ENCODE results near the gene AP1B1.
"Not testable (repeated sequence)": the region's sequence is repeated elsewhere in the genome, so short reads cannot be mapped to it uniquely, and the experiment has no call there.

AP1B1 gene

DNA sequence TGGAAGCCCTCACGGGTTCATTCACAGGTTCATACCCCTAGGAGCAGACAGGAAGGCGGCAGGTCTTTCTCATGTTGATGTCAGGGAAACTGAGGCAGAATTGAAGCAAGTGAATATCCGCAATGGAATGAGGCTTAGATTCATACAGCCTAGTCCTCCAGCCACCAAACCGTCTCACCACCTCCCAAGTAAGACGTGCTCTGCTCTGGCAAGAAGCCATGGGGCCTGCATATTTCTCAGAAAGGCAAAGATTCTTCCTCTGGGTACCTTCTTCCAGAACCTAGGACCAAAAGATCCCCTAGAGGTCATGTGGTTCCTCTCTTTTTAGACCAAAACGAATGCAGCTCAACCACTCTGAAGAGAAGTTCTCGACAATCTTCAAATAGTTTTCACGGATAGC is 1.7 kb downstream of the AP1B1 start:
- Histone ChIP-seq H3K27ac (ENCODE audit: low read depth, low read length) (no peak overlapping the region), H3K27me3 (ENCODE audit: insufficient read depth, low read length) (no peaks in the 10 kb centered on the region), H3K79me2 (ENCODE audit: control insufficient read depth, insufficient read depth, low read length, unreplicated experiment) (peaks cover 26% of the 10 kb centered on the region), H3K4me3 (ENCODE audit: low read depth, low read length) (no peak overlapping the region), H2AFZ (ENCODE audit: low read length, unreplicated experiment) (no peak overlapping the region), H3K36me3 (ENCODE audit: insufficient read depth, low read length) (no peaks in the 10 kb centered on the region), H3K4me1 (ENCODE audit: control insufficient read depth, insufficient read depth, low read length, unreplicated experiment) (no peaks in the 10 kb centered on the region)

DNA sequence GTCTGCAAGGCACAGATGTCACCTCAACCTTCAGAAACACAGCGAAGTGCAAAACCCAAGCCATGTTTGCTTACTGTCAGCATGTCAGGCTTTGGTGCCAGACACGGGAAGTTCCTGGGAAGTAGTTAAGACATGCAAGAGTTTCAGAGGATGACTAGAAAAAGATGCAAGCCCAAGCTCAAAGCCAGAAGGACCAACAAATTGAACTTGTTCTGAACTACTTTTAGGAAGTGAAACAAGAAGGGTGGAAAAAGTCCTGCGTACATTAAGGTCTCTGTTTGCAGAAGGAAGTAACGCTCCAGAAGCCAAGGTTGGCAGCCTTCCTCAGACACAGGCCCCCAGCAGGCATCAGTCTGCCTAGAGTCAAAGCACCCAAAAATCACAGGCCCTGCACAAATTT is 2.6 kb downstream of the AP1B1 start:
- Histone ChIP-seq H3K4me1 (ENCODE audit: control insufficient read depth, insufficient read depth, low read length, unreplicated experiment) (no peaks in the 10 kb centered on the region), H3K79me2 (ENCODE audit: control insufficient read depth, insufficient read depth, low read length, unreplicated experiment) (peaks cover 26% of the 10 kb centered on the region)

DNA sequence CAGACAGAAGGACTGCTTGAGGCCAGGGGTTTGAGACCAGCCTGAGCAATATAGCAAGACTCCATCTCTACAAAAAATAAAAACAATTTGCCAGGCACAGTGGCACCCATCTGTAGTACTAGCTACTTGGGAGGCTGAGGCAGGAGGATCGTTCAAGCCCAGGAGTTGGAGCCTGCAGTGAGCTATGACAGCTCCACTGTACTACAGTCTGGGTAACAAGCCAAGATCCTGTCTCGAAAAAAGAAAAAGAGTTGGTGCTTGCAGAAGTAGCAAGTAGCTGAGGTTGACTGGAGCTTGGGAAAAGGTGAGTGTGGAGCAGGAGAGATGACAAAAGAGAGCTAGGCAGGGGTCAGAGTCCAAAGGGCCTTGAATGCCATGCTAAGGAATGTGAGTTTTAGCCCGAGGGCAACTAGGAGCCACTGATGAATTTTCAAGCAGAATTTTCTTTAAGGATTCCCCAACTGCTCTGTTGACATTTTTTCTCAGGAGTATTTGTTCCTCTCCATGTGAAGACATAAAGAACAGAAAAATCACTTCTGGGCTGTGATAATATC is 3.1 kb downstream of the AP1B1 start:
- Histone ChIP-seq H3K27me3 (ENCODE audit: insufficient read depth, low read length) (no peaks in the 10 kb centered on the region), H3K79me2 (ENCODE audit: control insufficient read depth, insufficient read depth, low read length, unreplicated experiment) (peaks cover 26% of the 10 kb centered on the region), H3K27ac (ENCODE audit: low read depth, low read length) (no peak overlapping the region), H3K4me1 (ENCODE audit: control insufficient read depth, insufficient read depth, low read length, unreplicated experiment) (no peaks in the 10 kb centered on the region), H2AFZ (ENCODE audit: low read length, unreplicated experiment) (no peak overlapping the region), H3K36me3 (ENCODE audit: insufficient read depth, low read length) (no peaks in the 10 kb centered on the region), H3K4me3 (ENCODE audit: low read depth, low read length) (no peak overlapping the region)

More for the DNA sequence above, 2.6 kb downstream of the AP1B1 start:
- Histone ChIP-seq H2AFZ (ENCODE audit: low read length, unreplicated experiment) (no peak overlapping the region), H3K36me3 (ENCODE audit: insufficient read depth, low read length) (no peaks in the 10 kb centered on the region), H3K27ac (ENCODE audit: low read depth, low read length) (no peak overlapping the region), H3K27me3 (ENCODE audit: insufficient read depth, low read length) (no peaks in the 10 kb centered on the region), H3K4me3 (ENCODE audit: low read depth, low read length) (no peak overlapping the region)

DNA sequence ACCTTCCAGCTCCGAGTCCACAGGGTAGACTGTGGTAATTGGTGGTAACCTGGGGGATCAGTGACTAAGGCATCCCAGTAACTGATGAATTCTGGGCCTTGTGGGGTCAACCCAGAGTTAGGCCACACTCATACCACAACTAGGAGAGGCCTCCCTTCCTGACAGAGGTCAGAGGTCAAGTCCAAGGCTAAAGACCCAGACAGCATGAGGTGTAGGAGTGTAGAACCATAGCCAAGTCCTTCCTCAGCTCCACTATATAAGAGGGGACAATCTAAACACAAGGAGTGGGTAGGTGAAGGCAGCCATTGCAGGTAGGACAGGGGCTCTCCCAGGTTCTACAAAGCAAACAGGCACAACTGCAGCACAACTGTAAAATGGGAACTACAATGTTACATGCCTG is 4.6 kb downstream of the AP1B1 start:
- Histone ChIP-seq H3K36me3 (ENCODE audit: insufficient read depth, low read length) (no peaks in the 10 kb centered on the region), H3K79me2 (ENCODE audit: control insufficient read depth, insufficient read depth, low read length, unreplicated experiment) (peaks cover 26% of the 10 kb centered on the region), H3K4me1 (ENCODE audit: control insufficient read depth, insufficient read depth, low read length, unreplicated experiment) (no peaks in the 10 kb centered on the region), H3K27me3 (ENCODE audit: insufficient read depth, low read length) (no peaks in the 10 kb centered on the region), H3K4me3 (ENCODE audit: low read depth, low read length) (no peak overlapping the region), H2AFZ (ENCODE audit: low read length, unreplicated experiment) (no peak overlapping the region), H3K27ac (ENCODE audit: low read depth, low read length) (no peak overlapping the region)

DNA sequence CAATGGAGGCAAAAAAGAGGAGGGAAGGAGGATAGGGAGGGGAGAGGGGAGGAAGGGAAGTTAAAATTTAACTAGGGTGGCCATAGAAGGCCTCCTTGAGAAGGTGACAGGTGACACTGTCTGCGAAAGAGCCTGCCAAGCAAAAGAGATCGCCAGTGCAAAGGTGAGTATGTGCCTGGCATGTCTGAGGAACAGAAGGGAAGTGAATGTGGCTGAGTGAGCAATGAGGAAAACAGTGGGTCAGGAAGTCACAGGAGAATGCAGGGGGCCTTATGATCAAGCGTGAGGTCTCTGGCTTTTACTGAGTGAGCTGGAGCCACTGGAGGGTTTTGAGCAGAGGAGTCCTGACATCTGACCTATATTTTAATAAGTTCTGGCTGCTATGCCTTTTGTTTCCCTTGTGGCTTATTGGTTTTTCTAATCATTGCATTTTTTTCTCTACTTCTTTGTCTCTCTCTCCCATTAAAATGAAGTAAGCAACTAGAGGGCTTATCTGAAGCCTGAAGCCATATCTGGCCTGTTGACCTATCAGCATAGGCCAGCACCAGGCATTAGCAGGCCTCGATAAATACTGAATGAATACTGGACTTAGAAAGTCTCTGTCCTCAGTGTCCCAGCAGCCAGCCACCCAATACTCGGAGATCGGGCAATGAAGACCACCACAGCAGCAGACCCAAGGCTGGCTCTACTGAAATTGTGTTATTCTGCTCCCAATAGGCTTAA is 5.6 kb downstream of the AP1B1 start:
- no peaks in the 10 kb centered on the region for H3K27me3 ChIP-seq (ENCODE audit: insufficient read depth, low read length)
- no peak overlapping the region for H2AFZ ChIP-seq (ENCODE audit: low read length, unreplicated experiment)
- H3K27ac ChIP-seq (ENCODE audit: low read depth, low read length), result no peak overlapping the region
- H3K4me3 ChIP-seq (ENCODE audit: low read depth, low read length), result no peak overlapping the region
- H3K4me1 ChIP-seq (ENCODE audit: control insufficient read depth, insufficient read depth, low read length, unreplicated experiment), result no peaks in the 10 kb centered on the region
- no peaks in the 10 kb centered on the region for H3K36me3 ChIP-seq (ENCODE audit: insufficient read depth, low read length)
- peaks cover 23% of the 10 kb centered on the region for H3K79me2 ChIP-seq (ENCODE audit: control insufficient read depth, insufficient read depth, low read length, unreplicated experiment)

DNA sequence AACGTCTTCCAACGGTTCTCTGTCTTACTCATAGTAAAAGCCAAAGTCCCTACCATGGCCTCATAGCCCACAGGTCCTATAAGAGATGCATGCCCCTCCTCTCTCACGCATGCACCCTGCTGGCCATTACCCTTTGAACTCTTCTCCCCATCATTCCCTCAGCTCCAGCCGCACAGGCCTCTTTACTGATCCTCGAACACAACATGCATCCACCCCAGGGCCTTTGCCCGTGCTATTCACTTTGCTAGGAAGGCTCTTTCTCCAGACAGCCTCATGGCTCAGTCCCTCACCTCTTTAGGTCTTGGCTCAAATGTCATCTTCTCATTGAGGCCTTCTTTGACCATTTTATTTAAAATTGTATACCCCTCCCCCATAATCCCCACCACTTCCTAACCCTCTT is 7.5 kb downstream of the AP1B1 start:
- H3K36me3 ChIP-seq (ENCODE audit: insufficient read depth, low read length), result no peaks in the 10 kb centered on the region
- no peaks in the 10 kb centered on the region for H3K4me1 ChIP-seq (ENCODE audit: control insufficient read depth, insufficient read depth, low read length, unreplicated experiment)
- H2AFZ ChIP-seq (ENCODE audit: low read length, unreplicated experiment), result no peak overlapping the region
- peaks cover 9% of the 10 kb centered on the region for H3K79me2 ChIP-seq (ENCODE audit: control insufficient read depth, insufficient read depth, low read length, unreplicated experiment)
- no peak overlapping the region for H3K27ac ChIP-seq (ENCODE audit: low read depth, low read length)
- H3K4me3 ChIP-seq (ENCODE audit: low read depth, low read length), result no peak overlapping the region
- no peaks in the 10 kb centered on the region for H3K27me3 ChIP-seq (ENCODE audit: insufficient read depth, low read length)

DNA sequence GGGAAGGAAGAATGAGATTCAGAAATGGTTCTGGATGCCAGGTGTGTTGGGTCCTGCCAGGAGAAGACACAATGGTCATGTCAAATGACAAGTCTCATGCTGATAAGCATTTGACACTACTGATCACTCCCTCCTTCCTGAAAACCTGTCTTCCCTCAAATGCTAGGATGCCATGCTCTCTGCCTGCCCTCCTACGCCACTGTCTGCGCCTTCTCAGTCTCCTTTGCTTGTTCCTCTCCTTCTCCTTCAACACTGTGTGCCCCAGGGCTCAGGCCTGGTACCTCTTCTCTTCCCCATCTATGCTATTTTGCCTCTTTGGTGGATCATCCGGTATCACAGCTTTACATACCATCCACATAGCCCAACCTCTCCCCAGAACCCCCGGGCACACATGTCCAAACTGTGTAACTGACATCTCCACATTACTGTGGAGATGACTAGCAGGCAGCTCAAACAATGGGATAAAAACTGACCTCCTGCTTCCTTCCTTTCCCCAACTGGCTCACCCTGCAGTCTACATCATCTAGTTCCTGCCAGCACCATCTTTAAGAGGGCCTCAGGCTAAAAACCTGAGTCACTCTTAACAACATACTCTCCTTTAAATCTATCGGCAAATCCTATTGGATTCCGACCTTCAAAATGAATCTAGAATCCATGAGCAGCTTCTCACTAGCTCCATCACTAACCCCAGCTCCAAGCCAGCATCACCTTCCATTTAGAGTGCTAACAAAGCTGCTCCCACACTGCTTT is 8.2 kb downstream of the AP1B1 start:
- Histone ChIP-seq H3K4me3 (ENCODE audit: low read depth, low read length) (no peak overlapping the region), H3K79me2 (ENCODE audit: control insufficient read depth, insufficient read depth, low read length, unreplicated experiment) (peaks cover 6% of the 10 kb centered on the region), H2AFZ (ENCODE audit: low read length, unreplicated experiment) (no peak overlapping the region), H3K27ac (ENCODE audit: low read depth, low read length) (no peak overlapping the region), H3K27me3 (ENCODE audit: insufficient read depth, low read length) (no peaks in the 10 kb centered on the region), H3K4me1 (ENCODE audit: control insufficient read depth, insufficient read depth, low read length, unreplicated experiment) (no peaks in the 10 kb centered on the region), H3K36me3 (ENCODE audit: insufficient read depth, low read length) (no peaks in the 10 kb centered on the region)

DNA sequence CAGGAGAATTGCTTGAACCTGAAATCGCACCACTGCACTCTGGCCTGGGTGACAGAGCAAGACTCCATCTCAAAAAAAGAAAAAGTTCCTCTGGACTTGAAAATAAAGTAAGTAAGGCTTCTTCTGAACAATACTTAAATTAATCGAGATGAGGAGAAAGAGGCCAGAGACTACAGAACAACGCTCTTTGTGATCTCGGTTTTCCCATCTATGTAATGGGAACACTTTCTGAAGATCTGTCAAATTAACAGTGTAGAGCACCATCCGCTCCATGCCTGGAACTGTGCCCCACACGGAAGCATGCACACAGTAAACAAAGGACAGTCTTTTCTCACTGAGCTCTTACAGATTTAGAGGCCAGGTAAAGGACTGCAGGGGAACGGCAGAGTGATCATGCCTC is 9.1 kb downstream of the AP1B1 start:
- no peaks in the 10 kb centered on the region for H3K27me3 ChIP-seq (ENCODE audit: insufficient read depth, low read length)
- no peaks in the 10 kb centered on the region for H3K4me1 ChIP-seq (ENCODE audit: control insufficient read depth, insufficient read depth, low read length, unreplicated experiment)
- H3K27ac ChIP-seq (ENCODE audit: low read depth, low read length), result no peak overlapping the region
- H2AFZ ChIP-seq (ENCODE audit: low read length, unreplicated experiment), result no peak overlapping the region
- no peak overlapping the region for H3K4me3 ChIP-seq (ENCODE audit: low read depth, low read length)
- H3K36me3 ChIP-seq (ENCODE audit: insufficient read depth, low read length), result no peaks in the 10 kb centered on the region
- peaks cover 8% of the 10 kb centered on the region for H3K79me2 ChIP-seq (ENCODE audit: control insufficient read depth, insufficient read depth, low read length, unreplicated experiment)

DNA sequence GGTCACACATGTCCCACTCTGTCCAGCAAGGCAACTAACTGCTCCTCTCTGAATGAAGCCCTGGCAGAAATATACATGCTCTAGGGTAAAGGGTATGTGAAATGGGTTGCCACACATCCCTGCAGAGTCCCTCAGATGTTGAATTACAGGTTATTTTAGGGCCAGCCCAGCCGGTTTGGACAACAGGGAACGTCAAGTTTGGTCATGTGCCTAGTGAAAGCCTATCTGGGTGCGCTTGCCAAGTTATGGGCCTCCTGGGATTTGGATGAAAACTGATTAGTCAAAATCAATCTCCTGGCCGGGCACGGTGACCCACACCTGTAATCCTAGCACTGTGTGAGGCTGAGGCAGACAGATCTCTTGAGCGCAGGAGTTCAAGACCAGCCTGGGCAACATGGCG is 10.4 kb downstream of the AP1B1 start:
- no peak overlapping the region for H3K4me3 ChIP-seq (ENCODE audit: low read depth, low read length)
- no peaks in the 10 kb centered on the region for H3K27me3 ChIP-seq (ENCODE audit: insufficient read depth, low read length)
- H3K27ac ChIP-seq (ENCODE audit: low read depth, low read length), result no peak overlapping the region
- H2AFZ ChIP-seq (ENCODE audit: low read length, unreplicated experiment), result no peak overlapping the region
- H3K4me1 ChIP-seq (ENCODE audit: control insufficient read depth, insufficient read depth, low read length, unreplicated experiment), result no peaks in the 10 kb centered on the region
- peaks cover 2% of the 10 kb centered on the region for H3K79me2 ChIP-seq (ENCODE audit: control insufficient read depth, insufficient read depth, low read length, unreplicated experiment)
- H3K36me3 ChIP-seq (ENCODE audit: insufficient read depth, low read length), result no peaks in the 10 kb centered on the region

DNA sequence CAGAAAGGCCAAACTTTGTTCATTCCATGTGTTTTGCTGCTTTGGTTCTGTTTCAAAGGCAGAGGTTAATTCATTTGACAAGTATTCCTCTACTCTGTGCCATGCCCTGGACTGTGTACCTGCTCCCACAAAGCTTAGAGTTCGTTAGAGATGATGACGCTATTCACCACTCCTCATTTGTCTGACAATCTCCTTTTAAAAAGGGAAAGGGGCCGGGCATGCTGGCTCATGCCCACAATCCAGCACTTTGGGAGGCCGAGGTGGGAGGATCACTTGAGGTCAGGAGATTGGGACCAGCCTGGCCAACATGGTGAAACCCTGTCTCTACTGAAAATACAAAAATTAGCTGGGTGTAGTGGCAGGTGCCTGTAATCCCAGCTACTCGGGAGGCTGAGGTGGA is 11.7 kb downstream of the AP1B1 start:
- H3K27me3 ChIP-seq (ENCODE audit: insufficient read depth, low read length); H3K79me2 ChIP-seq (ENCODE audit: control insufficient read depth, insufficient read depth, low read length, unreplicated experiment); H2AFZ ChIP-seq (ENCODE audit: low read length, unreplicated experiment); H3K36me3 ChIP-seq (ENCODE audit: insufficient read depth, low read length); H3K27ac ChIP-seq (ENCODE audit: low read depth, low read length); H3K4me1 ChIP-seq (ENCODE audit: control insufficient read depth, insufficient read depth, low read length, unreplicated experiment); H3K4me3 ChIP-seq (ENCODE audit: low read depth, low read length): not testable (repeated sequence)
